ENCODE measurements around the gene ANKRD42. TPM values are rescaled to one million over a fixed set of nuclear protein-coding genes. Genes with fewer than 3 reads are reported as not detected.

ANKRD42 gene
- total RNA-seq, 1 donor, result 10.5 TPM

GRCh38 chr11:83187465-83187864 lies 6.0 kb upstream of the ANKRD42 start:
- H4K20me1 ChIP-seq (ENCODE audit: insufficient read depth, low read length), result no peaks in the 10 kb centered on the region
- H3K9me3 ChIP-seq (ENCODE audit: low read depth, low read length), result no peaks in the 10 kb centered on the region
- peaks cover 11% of the 10 kb centered on the region for H3K79me2 ChIP-seq (ENCODE audit: insufficient read depth, low read length)
- H3K4me1 ChIP-seq (ENCODE audit: insufficient read depth, low read length), result peaks cover 7% of the 10 kb centered on the region
- H3K36me3 ChIP-seq (ENCODE audit: insufficient read depth, low read length), result peaks cover 70% of the 10 kb centered on the region
- TF ChIP-seq CTCF (IDR thresholded peaks at IDR 0.05; ENCODE audit: extremely low read depth, low read depth, low read length), result no peak
- H3K27ac ChIP-seq (ENCODE audit: low read depth, low read length), result no peak overlapping the region
- no peak overlapping the region for H3K4me3 ChIP-seq (ENCODE audit: insufficient read depth, low read length)
- H2AFZ ChIP-seq (ENCODE audit: low read length), result no peak overlapping the region
- DNase-seq (ENCODE audit: insufficient read length, low spot score, missing footprints), result no peak
- no peaks in the 10 kb centered on the region for H3K27me3 ChIP-seq (ENCODE audit: insufficient read depth, low read length)
- H3K4me2 ChIP-seq (ENCODE audit: insufficient read depth, low read length), result no peak overlapping the region

GRCh38 chr11:83191491-83191890 lies 2.0 kb upstream of the ANKRD42 start:
- H2AFZ ChIP-seq (ENCODE audit: low read length), result no peak overlapping the region
- H3K4me2 ChIP-seq (ENCODE audit: insufficient read depth, low read length), result no peak overlapping the region
- H3K4me3 ChIP-seq (ENCODE audit: insufficient read depth, low read length), result no peak overlapping the region
- H3K4me1 ChIP-seq (ENCODE audit: insufficient read depth, low read length), result peaks cover 26% of the 10 kb centered on the region
- no peaks in the 10 kb centered on the region for H3K9me3 ChIP-seq (ENCODE audit: low read depth, low read length)
- no peak for TF ChIP-seq CTCF (IDR thresholded peaks at IDR 0.05; ENCODE audit: extremely low read depth, low read depth, low read length)
- no peaks in the 10 kb centered on the region for H4K20me1 ChIP-seq (ENCODE audit: insufficient read depth, low read length)
- DNase-seq (ENCODE audit: insufficient read length, low spot score, missing footprints), result no peak
- peaks cover 37% of the 10 kb centered on the region for H3K79me2 ChIP-seq (ENCODE audit: insufficient read depth, low read length)
- H3K27ac ChIP-seq (ENCODE audit: low read depth, low read length), result peak overlapping the region; percentile 96
- H3K36me3 ChIP-seq (ENCODE audit: insufficient read depth, low read length), result peaks cover 38% of the 10 kb centered on the region
- H3K27me3 ChIP-seq (ENCODE audit: insufficient read depth, low read length), result no peaks in the 10 kb centered on the region

- Histone ChIP-seq H4K20me1 (ENCODE audit: insufficient read depth, low read length) (no peaks in the 10 kb centered on the region), H3K4me1 (ENCODE audit: insufficient read depth, low read length) (peaks cover 31% of the 10 kb centered on the region), H3K79me2 (ENCODE audit: insufficient read depth, low read length) (peaks cover 42% of the 10 kb centered on the region), H3K27me3 (ENCODE audit: insufficient read depth, low read length) (no peaks in the 10 kb centered on the region), H3K4me3 (ENCODE audit: insufficient read depth, low read length) (peak overlapping the region; percentile 84), H3K4me2 (ENCODE audit: insufficient read depth, low read length) (peak overlapping the region; percentile 98), H3K9me3 (ENCODE audit: low read depth, low read length) (no peaks in the 10 kb centered on the region), H3K27ac (ENCODE audit: low read depth, low read length) (peak overlapping the region; percentile 96), H3K36me3 (ENCODE audit: insufficient read depth, low read length) (peaks cover 34% of the 10 kb centered on the region), H2AFZ (ENCODE audit: low read length) (no peak overlapping the region)
- TF ChIP-seq CTCF (IDR thresholded peaks at IDR 0.05; ENCODE audit: extremely low read depth, low read depth, low read length), result no peak
- no peak for DNase-seq (ENCODE audit: insufficient read length, low spot score, missing footprints)
These were observed 1.5 kb upstream of the ANKRD42 start for GRCh38 chr11:83191986-83192385.

- Histone ChIP-seq H4K20me1 (ENCODE audit: insufficient read depth, low read length) (no peaks in the 10 kb centered on the region), H3K9me3 (ENCODE audit: low read depth, low read length) (no peaks in the 10 kb centered on the region), H3K4me1 (ENCODE audit: insufficient read depth, low read length) (peaks cover 33% of the 10 kb centered on the region), H2AFZ (ENCODE audit: low read length) (peak overlapping the region; percentile 92), H3K79me2 (ENCODE audit: insufficient read depth, low read length) (peaks cover 48% of the 10 kb centered on the region), H3K4me2 (ENCODE audit: insufficient read depth, low read length) (peak overlapping the region; percentile 98), H3K27ac (ENCODE audit: low read depth, low read length) (peak overlapping the region; percentile 96), H3K27me3 (ENCODE audit: insufficient read depth, low read length) (no peaks in the 10 kb centered on the region), H3K4me3 (ENCODE audit: insufficient read depth, low read length) (peak overlapping the region; percentile 84), H3K36me3 (ENCODE audit: insufficient read depth, low read length) (peaks cover 30% of the 10 kb centered on the region)
- no peak for TF ChIP-seq CTCF (IDR thresholded peaks at IDR 0.05; ENCODE audit: extremely low read depth, low read depth, low read length)
- DNase-seq (ENCODE audit: insufficient read length, low spot score, missing footprints), result peak; percentile 79
These were observed 786 bp upstream of the ANKRD42 start for GRCh38 chr11:83192606-83193245.
